T47D (cell line): Measurements from ENCODE around the gene ARMC6.

Experiments
- DNase-seq, 2 experiments: peaks; one replicate each; pipeline versions ENCODE4 v3.0.0 to v3.0.0-alpha.2; 2011 to 2012; ENCODE audit warnings: low read depth in 1 of 2, low spot score in 1 of 2
- JUND ChIP-seq: IDR thresholded peaks from 2 replicates; pipeline ENCODE4 v1.6.1; 2012; ENCODE audit warnings: low read depth
- in situ Hi-C: cut with HindIII; loops from 2 replicates; pipeline ENCODE4 v1.10.0; 2016; ENCODE audit warnings: low sequenced_read_pairs, low pct_unique_long_range_greater_than_20kb

The ARMC6 gene

GRCh38 chr19:19061506-19061905 lies 28.1 kb downstream of the ARMC6 start:
- in situ Hi-C loops = no loop called here
- no peak for DNase-seq

GRCh38 chr19:19062454-19063182 lies 29.2 kb downstream of the ARMC6 start:
- no peak for DNase-seq
- TF ChIP-seq JUND = no peak
- in situ Hi-C loops = no loop called here

More at GRCh38 chr19:19061506-19061905, 28.1 kb downstream of the ARMC6 start:
- TF ChIP-seq JUND = no peak

GRCh38 chr19:19063183-19064097 lies 30.0 kb downstream of the ARMC6 start, which contains the start of gene SLC25A42:
SLC25A42 (plus strand) TSS chr19:19063994; CDS start chr19:19096125, 32,131 bp downstream.
- DNase-seq = peak; percentile 98 to 99
- no peak for TF ChIP-seq JUND
- in situ Hi-C loops = no loop called here

GRCh38 chr19:19064098-19064722 lies 30.8 kb downstream of the ARMC6 start:
- TF ChIP-seq JUND = no peak
- DNase-seq = no peak
- in situ Hi-C loops = no loop called here

- TF ChIP-seq JUND = no peak
- in situ Hi-C loops = no loop called here
- DNase-seq = peak; percentile 10
These were observed 31.7 kb downstream of the ARMC6 start for GRCh38 chr19:19064811-19065745.

- TF ChIP-seq JUND = no peak
- in situ Hi-C loops = no loop called here
- no peak for DNase-seq
These were observed 34.1 kb downstream of the ARMC6 start for GRCh38 chr19:19067276-19068072.

GRCh38 chr19:19068659-19069654 lies 35.6 kb downstream of the ARMC6 start:
- no peak for TF ChIP-seq JUND
- in situ Hi-C loops = no loop called here
- DNase-seq = no peak

GRCh38 chr19:19071897-19072296 lies 38.5 kb downstream of the ARMC6 start:
- in situ Hi-C loops = no loop called here
- no peak for DNase-seq
- no peak for TF ChIP-seq JUND

GRCh38 chr19:19074196-19074882 lies 40.9 kb downstream of the ARMC6 start:
- TF ChIP-seq JUND = no peak
- no peak for DNase-seq
- in situ Hi-C loops = no loop called here

GRCh38 chr19:19075126-19075525 lies 41.7 kb downstream of the ARMC6 start:
- in situ Hi-C loops = no loop called here
- no peak for TF ChIP-seq JUND
- no peak for DNase-seq
